HG02588 (cell line): ENCODE results near the gene TBC1D24.
A peak's percentile ranks its signal among the peaks of the same experiment; 100 is the strongest.
"Not testable (repeated sequence)": the region's sequence is repeated elsewhere in the genome, so short reads cannot be mapped to it uniquely, and the experiment has no call there.

Experiments used
- ATAC-seq: cut with Tn5 transposase; IDR thresholded peaks from one replicate; pipeline ENCODE4 v1.9.1; 2021; ENCODE audit warnings: mild to moderate bottlenecking, moderate library complexity; ENCODE audit not compliant: unreplicated experiment

Gene TBC1D24

DNA sequence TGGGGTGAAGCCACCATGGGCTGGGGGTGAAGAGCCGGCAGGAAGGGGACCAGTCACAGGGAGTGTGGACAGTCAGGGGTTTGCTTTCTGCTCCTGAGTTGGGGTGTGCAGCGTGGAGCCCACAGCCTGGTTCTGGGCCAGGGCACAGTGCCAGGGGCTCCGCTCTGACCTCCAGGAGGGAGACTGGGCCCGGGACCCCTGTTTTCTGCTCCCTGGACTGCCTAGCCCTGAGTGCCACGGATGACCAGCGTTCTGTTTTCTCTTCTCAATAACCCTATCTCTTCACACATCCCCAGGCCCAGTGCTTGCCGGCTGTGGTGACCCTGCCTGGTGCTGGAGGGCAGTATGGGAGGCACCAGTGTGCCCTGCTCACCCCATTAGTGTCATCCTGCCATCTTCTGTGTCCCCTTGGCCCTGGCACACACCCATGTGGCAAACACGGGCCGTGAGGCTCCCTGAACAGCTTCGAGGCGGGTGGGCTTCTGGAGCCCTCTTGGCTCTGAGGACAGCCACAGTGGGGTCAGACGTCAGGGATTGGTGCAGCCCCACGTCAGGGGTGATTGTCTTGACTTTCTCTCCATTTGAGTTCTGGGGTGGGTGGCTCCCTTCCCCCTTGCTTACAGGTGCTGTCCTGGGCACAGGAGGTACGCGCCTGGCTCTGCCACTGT, 55.2 kb downstream of the TBC1D24 start:
- no peak for ATAC-seq

DNA sequence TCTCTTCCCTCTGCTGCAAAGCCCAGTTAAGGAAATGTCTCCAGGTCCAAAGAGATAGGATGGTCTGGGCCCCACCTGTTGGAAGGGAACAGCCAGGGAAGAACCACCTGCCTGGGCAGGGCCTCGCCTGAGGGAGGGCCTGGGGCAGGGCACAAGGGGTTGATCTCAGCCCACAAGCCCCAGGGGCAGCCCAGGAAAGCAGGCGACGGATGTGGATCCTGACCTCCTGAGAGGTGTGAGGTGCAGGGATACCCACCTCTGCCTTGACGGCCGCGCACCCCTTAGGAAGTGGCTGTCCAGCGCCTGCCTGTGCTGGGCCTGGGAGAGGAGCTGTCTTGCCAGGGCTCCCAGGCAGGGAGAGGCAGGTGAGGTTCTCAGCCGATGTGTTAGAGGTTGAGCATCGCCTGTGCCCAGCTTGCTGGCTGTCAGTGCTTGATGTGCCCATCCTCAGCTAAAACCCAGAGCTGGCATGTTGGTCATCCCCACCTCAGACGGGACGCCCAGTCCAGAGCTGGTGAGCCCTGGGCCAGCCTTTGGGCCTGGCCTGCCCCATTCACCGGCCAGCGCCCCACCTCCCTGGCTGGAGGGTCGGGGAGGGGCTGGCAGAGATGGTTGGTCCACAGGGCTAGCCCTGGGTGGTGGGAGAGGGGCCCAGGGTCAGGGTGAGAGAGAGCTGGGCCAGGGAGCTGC, 55.8 kb downstream of the TBC1D24 start:
- ATAC-seq = no peak

DNA sequence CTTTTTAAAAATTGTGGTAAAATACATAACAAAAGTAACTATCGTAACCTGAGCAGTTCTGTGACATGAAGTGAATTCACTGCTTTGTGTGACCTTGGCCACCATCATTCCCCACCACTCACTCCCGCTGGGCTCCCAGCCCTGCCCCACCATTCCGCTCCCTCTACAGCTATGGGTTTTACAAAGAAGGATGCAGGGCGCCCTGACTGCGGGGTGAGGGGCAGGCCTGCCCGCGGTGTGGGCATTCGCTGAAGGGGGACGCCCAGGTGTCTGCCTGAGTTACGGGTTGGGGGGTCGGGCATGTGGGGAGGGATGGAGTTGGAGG, 56.4 kb downstream of the TBC1D24 start, which contains the start of gene CEMP1:
CEMP1 (minus strand) TSS at position 38 of the 325 bp plus-strand sequence. CDS start 335 bp downstream, outside the sequence.
- no peak for ATAC-seq

DNA sequence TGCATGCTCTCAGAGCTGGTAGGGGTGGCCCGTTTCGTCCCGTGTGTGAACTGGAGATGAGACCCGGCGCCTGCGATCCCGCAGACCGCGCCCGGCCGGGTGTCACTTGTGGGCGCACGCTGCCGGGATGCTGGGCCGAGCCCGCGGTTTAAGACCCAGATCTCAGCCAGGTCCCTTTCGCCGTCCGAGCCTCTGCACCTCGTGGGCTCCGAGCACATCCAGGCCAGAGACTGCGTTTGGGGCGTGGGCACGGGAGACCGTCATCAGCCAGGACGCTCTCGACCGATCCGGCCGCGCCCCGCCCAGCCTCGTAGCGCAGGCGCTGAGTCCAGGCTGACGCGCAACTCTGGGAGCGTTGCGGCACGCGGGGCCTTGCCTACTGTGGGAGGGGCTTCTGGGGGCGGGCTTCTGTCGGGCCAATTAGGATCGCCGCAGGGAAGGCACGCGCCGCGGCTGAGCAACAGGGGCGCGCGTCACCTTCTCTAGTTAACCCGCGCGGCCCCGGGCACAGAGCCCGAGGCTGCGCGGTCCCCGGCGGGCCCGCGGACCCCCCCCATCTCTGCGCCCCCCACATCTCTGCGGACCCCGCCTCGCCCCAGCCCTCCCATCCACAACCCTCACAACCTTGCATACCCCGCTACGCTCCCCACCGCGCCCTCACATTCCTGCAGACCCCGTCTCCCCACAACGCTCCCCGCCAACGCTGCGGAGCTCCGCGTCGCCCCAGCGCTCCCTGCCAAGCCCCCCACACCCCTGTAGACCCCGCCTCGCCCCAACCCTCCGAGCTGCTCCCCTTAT, 57.0 kb downstream of the TBC1D24 start:
- peak; percentile 84 for ATAC-seq

GRCh38 chr16:2532494-2533141, 57.7 kb downstream of the TBC1D24 start:
- no peak for ATAC-seq

DNA sequence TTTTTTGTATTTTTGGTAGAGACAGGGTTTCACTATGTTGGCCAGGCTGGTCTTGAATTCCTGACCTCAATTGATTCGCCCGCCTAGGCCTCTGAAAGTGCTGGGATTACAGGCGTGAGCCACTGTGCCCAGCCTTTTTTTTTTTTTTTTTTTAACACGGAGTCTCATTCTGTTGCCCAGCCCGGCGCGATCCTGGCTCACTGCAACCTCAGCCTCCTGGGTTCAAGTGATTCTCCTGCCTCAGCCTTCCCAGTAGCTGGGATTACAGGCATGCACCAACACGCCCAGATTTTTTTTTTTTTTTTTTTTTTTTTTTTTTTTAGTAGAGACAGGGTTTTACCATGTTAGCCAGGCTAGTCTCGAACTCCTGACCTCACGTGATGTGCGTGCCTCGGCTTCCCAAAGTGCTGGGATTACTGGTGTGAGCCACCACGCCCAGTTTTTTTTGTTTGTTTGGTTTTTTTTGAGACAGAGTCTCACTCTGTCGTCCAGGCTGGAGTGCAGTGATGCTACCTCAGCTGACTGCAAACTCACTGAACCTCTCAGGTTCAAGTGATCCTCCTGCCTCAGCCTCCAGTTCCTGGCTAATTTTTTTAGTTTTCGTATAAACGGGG, 58.3 kb downstream of the TBC1D24 start:
- not testable (repeated sequence) for ATAC-seq

DNA sequence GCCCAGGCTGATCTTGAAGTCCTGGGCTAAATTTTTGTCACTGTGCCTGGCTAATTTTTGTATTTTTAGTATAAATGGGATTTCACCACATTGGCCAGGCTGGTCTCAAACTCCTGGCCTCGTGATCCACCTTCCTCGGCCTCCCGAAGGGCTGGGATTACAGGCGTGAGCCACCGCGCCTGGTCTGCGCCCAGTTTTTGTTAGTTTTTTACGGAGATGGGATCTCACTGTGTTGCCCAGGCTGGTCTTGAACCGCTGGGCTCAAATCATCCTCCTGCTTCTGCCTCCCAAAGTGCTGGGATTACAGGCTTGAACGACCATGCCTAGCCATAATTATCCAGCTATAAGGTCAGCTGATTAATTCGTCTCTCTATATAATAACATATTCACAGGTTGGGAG, 59.0 kb downstream of the TBC1D24 start:
- ATAC-seq = no peak

DNA sequence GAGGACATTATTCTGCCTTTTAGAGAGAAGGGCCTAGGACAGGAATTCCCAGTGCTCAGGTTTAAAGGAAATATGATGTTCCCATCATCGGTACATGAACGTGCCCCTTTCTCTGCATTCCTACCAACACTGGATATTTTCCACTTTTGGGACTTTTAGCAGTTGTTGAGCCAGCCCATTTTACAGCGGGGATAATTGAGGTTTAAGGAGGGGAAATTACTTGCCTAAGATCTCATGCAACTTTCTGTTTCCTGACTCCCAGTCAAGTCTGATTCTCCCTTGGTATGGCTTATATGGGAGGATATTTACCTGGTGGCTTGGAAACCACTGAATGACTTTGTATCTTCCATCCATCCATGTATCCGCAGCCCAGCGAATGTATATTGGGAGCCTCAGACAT, 59.4 kb downstream of the TBC1D24 start:
- ATAC-seq = not testable (repeated sequence)

DNA sequence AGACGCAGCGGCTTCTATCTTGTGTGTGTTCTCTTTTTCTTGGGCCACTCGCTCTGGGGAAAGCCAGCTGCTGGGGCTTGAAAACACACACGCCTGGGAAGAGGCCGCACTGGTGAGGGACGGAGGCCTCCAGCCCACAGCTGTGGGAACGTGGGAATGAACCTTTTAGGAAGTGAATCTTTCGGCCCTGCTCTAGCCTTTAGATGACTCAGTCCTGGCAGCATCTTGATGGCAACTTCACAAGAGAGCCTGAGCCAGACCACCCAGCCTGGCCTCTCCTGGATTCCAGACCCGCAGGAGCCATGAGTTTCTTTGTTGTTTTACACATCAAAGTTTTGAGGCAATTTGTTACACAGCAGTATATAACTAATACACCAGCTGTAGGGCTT, 60.7 kb downstream of the TBC1D24 start:
- ATAC-seq = no peak

- peak; percentile 82 for ATAC-seq
Measured at GRCh38 chr16:2537451-2538379, 62.8 kb downstream of the TBC1D24 start, which contains the start of gene PDPK1. PDPK1 (plus strand) TSS chr16:2538021; CDS start chr16:2538113, 92 bp downstream.

GRCh38 chr16:2539192-2539844, 64.4 kb downstream of the TBC1D24 start:
- ATAC-seq = not testable (repeated sequence)

DNA sequence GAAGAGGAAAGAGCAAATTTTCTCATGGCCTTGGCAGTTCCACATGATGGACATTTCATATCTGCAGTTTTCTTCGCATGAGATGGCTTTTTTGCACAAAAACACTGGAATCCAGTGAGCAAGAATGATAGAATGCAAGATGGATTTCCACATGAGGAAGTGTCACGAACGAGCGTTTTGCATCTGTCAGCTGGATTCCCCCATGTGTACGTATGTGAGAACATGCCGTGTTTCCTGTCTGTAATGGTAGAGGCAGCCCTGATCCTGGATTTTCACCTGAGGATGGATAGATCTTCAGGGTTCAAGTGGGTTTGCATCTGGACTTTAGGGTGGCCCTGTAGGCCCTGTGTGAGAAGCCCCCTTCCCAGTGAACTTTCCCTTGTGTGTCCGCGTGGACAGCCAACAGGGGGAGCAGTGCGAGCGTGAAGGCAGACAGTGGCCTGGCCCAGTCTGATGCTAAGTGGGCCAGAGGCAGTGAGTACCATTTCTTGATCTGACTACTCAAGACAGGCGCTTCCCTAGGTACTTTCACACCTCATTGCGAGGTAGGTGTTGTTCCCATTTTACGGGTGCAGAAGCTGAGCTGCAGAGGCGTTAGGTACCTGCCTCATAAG, 65.0 kb downstream of the TBC1D24 start:
- ATAC-seq = not testable (repeated sequence)

DNA sequence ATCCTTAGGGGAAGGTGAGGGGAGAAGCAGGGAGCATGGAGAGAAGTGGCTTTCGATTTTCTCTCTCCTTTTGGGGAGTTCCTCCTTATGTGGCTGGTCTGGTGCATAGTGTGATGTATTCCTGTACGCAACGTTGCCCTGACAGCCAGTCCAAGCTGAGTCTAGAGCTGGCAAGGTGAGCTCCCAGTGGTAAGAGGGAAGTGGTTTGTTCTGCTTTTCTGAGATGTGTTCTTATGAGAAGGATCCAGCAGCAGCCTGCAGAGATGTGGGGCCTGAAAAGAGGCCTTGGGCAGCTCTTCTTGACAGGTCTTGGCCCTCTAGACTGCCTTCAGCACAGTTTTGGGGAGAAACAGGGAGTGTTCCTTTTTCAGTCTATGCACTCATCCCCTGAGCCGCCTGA, 66.0 kb downstream of the TBC1D24 start:
- ATAC-seq = not testable (repeated sequence)

DNA sequence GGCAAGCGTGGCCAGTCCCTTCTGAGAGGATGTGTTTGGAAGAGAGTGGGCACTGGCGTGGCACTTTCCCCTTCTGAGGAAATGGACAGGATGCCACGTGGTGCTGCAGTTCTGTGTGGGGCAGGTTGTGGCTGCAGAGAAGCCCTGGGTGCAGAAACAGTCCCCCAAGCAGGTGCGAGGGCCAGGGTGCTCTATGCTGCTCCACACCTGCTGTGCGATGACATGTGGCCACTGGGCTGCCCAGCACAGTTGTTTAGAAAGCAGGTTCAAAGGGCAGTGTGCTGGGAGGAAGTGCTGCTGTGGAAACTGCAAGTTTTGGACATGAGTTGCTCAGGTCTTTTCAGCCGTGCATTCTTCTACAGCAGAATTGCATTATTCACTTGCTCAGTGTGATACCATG, 66.5 kb downstream of the TBC1D24 start:
- not testable (repeated sequence) for ATAC-seq

GRCh38 chr16:2543771-2544170, 68.8 kb downstream of the TBC1D24 start:
- ATAC-seq = not testable (repeated sequence)

GRCh38 chr16:2550283-2550878, 75.5 kb downstream of the TBC1D24 start:
- not testable (repeated sequence) for ATAC-seq

DNA sequence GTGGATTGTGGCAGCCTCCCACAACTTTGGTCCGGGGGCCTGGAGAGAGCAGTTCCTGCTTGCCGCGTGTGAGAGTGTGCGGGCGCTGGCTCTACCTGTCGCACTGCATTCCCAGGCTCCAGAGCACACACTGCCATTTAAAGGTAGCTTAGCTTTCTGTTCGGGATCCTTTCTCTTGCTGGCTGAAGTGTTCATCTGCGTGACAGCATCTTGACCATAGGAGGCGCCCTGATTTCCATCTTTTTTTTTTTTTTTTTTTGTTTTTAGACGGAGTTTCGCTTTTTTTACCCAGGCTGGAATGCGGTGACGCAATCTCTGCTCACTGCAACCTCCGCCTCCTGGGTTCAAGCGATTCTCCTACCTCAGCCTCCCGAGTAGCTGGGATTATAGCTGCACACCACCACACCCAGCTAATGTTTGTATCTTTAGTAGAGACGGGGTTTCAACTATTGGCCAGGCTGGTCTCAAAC, 76.5 kb downstream of the TBC1D24 start:
- ATAC-seq = not testable (repeated sequence)
